Upper lobe of right lung (tissue), 1 donor: ENCODE measurements around the gene POU3F4. TPM values are rescaled to one million over a fixed set of nuclear protein-coding genes. Genes with fewer than 3 reads are reported as not detected.
A peak's percentile ranks its signal among the peaks of the same experiment; 100 is the strongest.

Experiments used
- ATAC-seq: fragments of 200-7000 bp; cut with Tn5 transposase; one replicate; pipeline ENCODE4 v1.9.1; 2020; ENCODE audit warnings: mild to moderate bottlenecking, moderate library complexity
- DNase-seq: peaks from one replicate; pipeline ENCODE4 v3.0.0-alpha.2; 2020
- H3K27ac ChIP-seq: fragments of 200-600 bp; one replicate; pipeline ENCODE4 v1.8.0; 2022
- H3K27me3 ChIP-seq: fragments of 200-600 bp; one replicate; pipeline ENCODE4 v1.8.0; 2022; ENCODE audit warnings: mild to moderate bottlenecking
- H3K36me3 ChIP-seq: fragments of 200-600 bp; one replicate; pipeline ENCODE4 v1.8.0; 2022
- H3K4me1 ChIP-seq: fragments of 200-600 bp; one replicate; pipeline ENCODE4 v1.8.0; 2022
- H3K4me3 ChIP-seq: fragments of 200-600 bp; one replicate; pipeline ENCODE4 v1.8.0; 2022; ENCODE audit warnings: mild to moderate bottlenecking
- H3K9me3 ChIP-seq: fragments of 200-600 bp; one replicate; pipeline ENCODE4 v1.8.0; 2022
- intact Hi-C: fragments of 100-400 bp; cut with DNase I; formaldehyde crosslinking; loops from one replicate; pipeline ENCODE4 v1.11.0; 2022
- long read RNA-seq: library from polyadenylated mRNA; unstranded; transcript quantifications from one replicate; pipeline ENCODE4 v2.0.0, GENCODE V29; 2021
- total RNA-seq: library from RNA; stranded (reverse); fragmentation: NEBNext Ultra II Directional; extraction: Animal tissue kit (Norgen Biotek cat#: 25700); gene quantifications from one replicate; pipeline ENCODE4 v1.2.1, GENCODE V29; 2021
- TF ChIP-seq, protein P1 (sequence below): fragments of 200-600 bp; IDR thresholded peaks from one replicate; pipeline ENCODE4 v1.8.0; 2022; ENCODE audit warnings: antibody characterized with exemption
- donor health status: DM: no; HTN: yes; CAD: no; lungs with severe emphysema.

POU3F4 gene
- not detected for total RNA-seq
- long read RNA-seq, result 0 reads

- Histone ChIP-seq H3K9me3 (no peaks in the 10 kb centered on the region), H3K27me3 (peaks cover 19% of the 10 kb centered on the region), H3K4me1 (no peaks in the 10 kb centered on the region), H3K36me3 (no peaks in the 10 kb centered on the region), H3K4me3 (no peak within 1 kb of the TSS), H3K27ac (no peak within 1 kb of the TSS)
- peak; percentile 45 for DNase-seq
- intact Hi-C loops, result no loop called here
- TF ChIP-seq, protein P1, sequence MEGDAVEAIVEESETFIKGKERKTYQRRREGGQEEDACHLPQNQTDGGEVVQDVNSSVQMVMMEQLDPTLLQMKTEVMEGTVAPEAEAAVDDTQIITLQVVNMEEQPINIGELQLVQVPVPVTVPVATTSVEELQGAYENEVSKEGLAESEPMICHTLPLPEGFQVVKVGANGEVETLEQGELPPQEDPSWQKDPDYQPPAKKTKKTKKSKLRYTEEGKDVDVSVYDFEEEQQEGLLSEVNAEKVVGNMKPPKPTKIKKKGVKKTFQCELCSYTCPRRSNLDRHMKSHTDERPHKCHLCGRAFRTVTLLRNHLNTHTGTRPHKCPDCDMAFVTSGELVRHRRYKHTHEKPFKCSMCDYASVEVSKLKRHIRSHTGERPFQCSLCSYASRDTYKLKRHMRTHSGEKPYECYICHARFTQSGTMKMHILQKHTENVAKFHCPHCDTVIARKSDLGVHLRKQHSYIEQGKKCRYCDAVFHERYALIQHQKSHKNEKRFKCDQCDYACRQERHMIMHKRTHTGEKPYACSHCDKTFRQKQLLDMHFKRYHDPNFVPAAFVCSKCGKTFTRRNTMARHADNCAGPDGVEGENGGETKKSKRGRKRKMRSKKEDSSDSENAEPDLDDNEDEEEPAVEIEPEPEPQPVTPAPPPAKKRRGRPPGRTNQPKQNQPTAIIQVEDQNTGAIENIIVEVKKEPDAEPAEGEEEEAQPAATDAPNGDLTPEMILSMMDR, result no peak
- no peak for ATAC-seq
These were observed at the start of gene POU3F4 for GRCh38 chrX:83508006-83508405. POU3F4 (plus strand) TSS chrX:83508290; CDS start chrX:83508325, 35 bp downstream.

DNA sequence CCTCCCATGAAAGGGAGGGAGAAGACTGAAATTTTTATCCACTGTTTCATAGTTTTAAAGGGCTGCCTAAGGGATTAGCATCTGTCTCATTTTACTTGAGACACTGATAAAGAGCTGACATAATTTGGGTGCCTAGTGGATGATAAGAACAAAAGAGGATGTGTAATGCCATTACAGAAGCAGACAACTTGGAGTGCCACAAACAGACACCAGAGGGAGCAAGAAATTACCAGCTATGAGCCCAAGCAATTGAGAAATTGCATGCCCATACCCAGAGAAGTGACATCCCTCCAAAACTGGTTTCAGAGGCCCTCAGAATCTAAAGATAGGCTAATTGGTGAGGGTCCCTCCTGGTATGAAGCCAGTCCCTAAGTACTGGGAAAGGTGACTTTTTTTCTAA lies 38.5 kb upstream of the POU3F4 start:
- no peaks in the 10 kb centered on the region for H3K36me3 ChIP-seq

DNA sequence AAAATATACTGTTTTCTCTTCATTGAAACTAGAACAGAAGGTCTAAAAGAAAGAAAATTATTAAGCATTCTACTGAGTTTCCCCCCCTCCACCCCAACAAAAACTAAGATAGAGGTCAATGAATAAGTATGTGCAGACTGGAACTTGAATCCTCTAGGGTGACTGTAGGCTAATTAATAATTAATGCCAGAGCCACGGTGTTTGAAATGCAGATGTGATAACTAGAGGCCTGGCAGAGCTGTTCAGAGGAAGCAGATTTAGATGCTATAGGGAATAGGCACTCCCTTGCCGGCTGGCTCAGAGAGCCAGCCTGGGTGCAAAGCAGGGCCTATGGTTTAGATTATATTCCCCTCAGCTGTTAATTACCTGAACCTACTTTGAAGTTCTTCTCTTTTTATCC lies 12.2 kb upstream of the POU3F4 start:
- ATAC-seq (no peak), DNase-seq (no peak)
- TF ChIP-seq, protein P1, result no peak
- Histone ChIP-seq H3K4me1 (no peaks in the 10 kb centered on the region), H3K27me3 (no peaks in the 10 kb centered on the region), H3K36me3 (no peaks in the 10 kb centered on the region), H3K27ac (no peak overlapping the region), H3K4me3 (no peak overlapping the region), H3K9me3 (no peaks in the 10 kb centered on the region)
- intact Hi-C loops, result no loop called here

More for the DNA sequence above, 38.5 kb upstream of the POU3F4 start:
- ATAC-seq, result no peak
- Histone ChIP-seq H3K9me3 (no peaks in the 10 kb centered on the region), H3K27ac (no peak overlapping the region), H3K4me3 (no peak overlapping the region), H3K4me1 (no peaks in the 10 kb centered on the region), H3K27me3 (no peaks in the 10 kb centered on the region)
- intact Hi-C loops, result no loop called here
- TF ChIP-seq, protein P1, result peak; percentile 27
- DNase-seq, result no peak

DNA sequence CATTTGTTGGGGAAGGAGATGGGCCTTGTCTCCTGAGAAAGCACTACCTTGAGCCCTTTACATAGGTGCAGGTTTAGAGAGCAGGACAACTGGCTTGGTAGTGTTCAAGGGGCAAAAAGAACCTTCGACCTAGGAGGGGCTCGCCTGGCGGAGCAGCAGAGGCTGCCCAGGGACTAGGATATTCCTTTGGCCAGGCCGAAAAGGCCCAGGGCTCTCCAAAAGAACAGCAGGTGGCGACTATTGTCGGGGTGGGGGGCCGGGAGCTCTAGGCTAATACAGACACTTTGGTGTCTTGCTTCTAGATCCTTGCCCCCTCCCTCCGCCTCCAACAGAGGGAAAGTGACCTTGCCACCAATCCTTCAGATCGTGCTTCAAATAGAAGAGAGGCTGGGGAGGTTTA lies 7.1 kb upstream of the POU3F4 start:
- intact Hi-C loops, result no loop called here

DNA sequence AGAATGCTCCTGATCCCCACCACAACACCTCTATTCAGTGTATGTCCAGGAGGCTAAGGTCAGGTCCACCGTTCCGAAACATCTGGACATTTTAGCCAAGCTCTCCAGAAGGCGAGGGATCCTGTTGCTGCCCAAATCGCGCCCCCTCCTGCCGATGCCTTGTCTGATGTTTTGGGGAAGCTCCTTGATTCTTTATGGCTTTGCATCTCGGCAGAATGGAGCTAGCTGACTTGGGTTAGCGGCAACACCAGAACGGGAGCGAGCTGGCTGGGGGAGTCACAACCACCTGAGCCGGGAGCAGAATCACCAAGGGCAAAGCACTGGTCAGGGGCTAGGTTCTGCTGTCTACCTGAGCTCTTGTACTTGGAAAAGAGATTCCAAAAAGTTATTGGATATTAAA lies 6.6 kb upstream of the POU3F4 start:
- DNase-seq (no peak), ATAC-seq (no peak)
- no peaks in the 10 kb centered on the region for H3K27me3 ChIP-seq
- TF ChIP-seq, protein P1, result no peak
- no peaks in the 10 kb centered on the region for H3K36me3 ChIP-seq
- intact Hi-C loops, result no loop called here
- no peak overlapping the region for H3K4me3 ChIP-seq
- H3K4me1 ChIP-seq, result no peaks in the 10 kb centered on the region
- H3K27ac ChIP-seq, result no peak overlapping the region
- H3K9me3 ChIP-seq, result no peaks in the 10 kb centered on the region

More for the DNA sequence above, 7.1 kb upstream of the POU3F4 start:
- no peak overlapping the region for H3K4me3 ChIP-seq
- ATAC-seq, result no peak
- no peaks in the 10 kb centered on the region for H3K27me3 ChIP-seq
- H3K4me1 ChIP-seq, result no peaks in the 10 kb centered on the region
- TF ChIP-seq, protein P1, result no peak
- no peak for DNase-seq
- no peaks in the 10 kb centered on the region for H3K9me3 ChIP-seq
- H3K27ac ChIP-seq, result no peak overlapping the region
- H3K36me3 ChIP-seq, result no peaks in the 10 kb centered on the region
